GM21381 (cell line): ENCODE data around the gene SOX18.

ENCODE experiments used
- ATAC-seq: cut with Tn5 transposase; IDR thresholded peaks from one replicate; pipeline ENCODE4 v1.9.1; 2021; ENCODE audit warnings: mild to moderate bottlenecking, moderate library complexity; ENCODE audit not compliant: unreplicated experiment

Gene SOX18

GRCh38 chr20:64053841-64054661 is 4.6 kb upstream of the SOX18 start:
- no peak for ATAC-seq

GRCh38 chr20:64052987-64053840 is 3.8 kb upstream of the SOX18 start:
- no peak for ATAC-seq

DNA sequence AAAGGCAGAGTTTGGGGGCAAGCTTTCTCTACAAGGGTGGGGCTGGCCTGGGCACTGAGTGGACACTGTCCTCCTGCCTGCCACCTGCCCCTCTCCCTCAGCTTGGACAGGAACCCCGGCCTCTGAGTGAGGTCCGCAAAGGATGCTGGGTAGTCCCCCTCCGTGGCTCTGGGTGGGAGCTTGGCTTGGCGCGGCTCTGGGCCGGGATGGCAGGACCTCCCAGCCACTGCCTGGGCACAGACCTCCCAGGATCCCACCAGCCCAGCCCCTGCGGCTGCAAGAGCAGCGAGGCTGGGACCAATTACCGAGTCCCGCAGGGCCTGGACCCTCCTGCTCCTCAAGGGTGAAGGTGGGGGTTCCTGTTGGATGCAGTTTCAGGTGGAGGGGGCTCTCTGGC is 2.9 kb upstream of the SOX18 start:
- no peak for ATAC-seq

GRCh38 chr20:64051561-64052325 is 2.3 kb upstream of the SOX18 start:
- no peak for ATAC-seq

DNA sequence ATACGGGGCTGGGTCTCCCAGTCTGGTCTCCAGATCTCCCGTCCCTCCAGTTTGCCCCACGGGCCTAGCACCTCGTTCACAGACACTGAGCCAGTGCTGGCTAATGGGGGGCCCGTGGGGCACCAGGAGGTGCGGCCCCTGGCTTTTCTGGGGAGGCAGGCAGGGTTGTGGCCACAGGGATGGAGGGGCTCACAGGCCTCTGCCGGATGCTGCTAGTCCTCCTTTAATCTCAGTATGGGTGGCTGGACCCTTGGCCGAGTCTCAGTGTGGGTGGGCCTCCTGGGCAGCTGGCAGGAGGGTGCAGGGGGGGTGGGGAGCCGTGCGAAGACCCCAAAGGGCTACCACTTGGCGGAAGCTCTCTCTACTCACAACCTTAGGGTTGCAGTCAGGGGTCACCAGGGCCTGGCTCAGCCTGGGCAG is 1.6 kb upstream of the SOX18 start:
- no peak for ATAC-seq

DNA sequence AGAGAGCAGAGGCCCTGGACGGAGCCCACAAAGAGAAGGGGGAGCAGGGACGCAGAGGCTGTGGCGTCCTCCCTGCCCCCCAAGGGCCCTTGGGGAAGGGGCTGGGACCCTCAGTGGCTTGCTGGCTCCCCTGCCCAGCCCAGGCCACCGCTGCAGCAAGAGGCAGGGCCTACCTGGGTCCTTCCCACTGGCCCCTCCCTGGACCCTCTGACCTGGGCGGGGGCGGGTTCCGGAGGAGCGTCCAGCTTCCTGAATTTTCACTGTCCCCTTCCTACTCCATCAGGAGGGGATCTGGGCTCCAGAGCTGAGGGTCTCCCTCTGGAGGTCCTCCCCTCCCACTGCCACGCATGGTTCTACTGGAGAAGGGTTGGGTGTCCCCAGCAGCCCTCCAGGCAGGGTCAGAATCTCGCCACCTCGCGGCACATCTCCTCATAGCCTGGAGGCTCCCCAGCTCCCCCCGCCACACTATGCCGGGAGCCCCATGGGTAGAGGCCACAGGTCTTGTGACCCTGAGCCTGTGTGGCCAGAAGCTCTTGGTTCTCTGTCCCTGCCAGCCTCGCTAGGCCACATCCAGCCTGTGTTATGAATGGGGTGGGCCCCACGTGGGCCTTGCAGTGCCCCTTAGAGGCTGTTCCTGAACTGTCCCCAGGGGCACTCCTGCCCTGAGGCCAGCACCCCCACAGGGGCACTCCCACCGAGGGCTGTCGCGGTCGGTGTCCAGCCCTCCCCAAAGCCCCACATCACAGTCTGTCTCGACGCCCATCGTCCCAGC is 1.0 kb upstream of the SOX18 start:
- ATAC-seq: no peak

- no peak for ATAC-seq
Observed at GRCh38 chr20:64049878-64050260, 430 bp upstream of the SOX18 start.

DNA sequence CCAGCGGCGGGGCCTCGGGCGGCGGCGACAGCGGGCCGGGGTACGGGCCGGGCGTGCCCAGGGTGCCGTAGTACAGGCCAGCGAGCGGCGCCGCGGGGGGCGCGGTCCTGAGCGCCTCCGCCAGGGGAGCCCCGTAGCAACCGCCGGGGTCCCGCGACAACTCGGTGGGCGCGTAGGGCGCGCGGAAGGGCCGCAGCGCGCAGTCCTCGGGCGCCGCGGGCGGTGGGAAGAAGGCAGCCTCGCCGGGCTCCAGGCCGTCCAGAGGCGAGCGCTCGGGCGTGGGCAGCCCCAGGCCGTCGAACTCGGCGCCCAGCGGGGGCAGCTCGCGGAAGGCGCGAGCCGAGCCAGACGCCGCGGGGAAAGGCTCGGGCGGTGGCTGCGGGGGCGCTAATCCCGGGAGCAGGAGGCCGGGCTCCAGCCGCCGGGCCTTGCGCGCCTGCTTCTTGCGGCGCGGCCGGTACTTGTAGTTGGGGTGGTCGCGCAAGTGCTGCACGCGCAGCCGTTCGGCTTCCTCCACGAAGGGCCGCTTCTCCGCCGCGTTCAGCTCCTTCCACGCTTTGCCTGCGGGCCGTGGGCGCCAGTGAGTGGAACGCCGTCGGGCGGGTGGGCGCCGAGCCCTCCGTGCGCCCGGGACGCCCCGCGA is 916 bp downstream of the SOX18 start:
- ATAC-seq: no peak

GRCh38 chr20:64047968-64048401 is 1.5 kb downstream of the SOX18 start:
- ATAC-seq: no peak

- no peak for ATAC-seq
Observed at GRCh38 chr20:64047046-64047389, 2.4 kb downstream of the SOX18 start.

GRCh38 chr20:64045346-64046011 is 4.0 kb downstream of the SOX18 start:
- ATAC-seq: no peak

- no peak for ATAC-seq
Observed at GRCh38 chr20:64044484-64045247, 4.8 kb downstream of the SOX18 start.

DNA sequence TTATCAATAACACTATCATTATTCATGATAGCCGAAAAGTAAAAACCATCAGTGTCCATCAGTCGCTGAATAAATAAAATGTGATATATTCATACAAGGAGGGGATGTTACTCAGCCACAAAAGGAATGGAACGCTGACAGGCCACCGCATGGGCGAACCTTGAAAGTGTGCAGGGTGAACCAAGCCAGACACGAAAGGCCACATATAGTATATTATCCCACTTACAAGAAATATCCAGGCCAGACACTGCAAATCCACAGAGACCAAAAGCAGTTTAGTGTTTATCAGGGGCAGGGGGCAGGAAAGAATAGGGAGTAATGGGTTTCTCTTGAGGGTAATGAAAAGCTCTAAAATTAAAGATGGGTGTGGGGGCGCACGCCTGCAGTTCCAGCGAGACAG is 5.7 kb downstream of the SOX18 start:
- ATAC-seq: no peak

GRCh38 chr20:64042054-64042781 is 7.2 kb downstream of the SOX18 start:
- ATAC-seq: no peak

DNA sequence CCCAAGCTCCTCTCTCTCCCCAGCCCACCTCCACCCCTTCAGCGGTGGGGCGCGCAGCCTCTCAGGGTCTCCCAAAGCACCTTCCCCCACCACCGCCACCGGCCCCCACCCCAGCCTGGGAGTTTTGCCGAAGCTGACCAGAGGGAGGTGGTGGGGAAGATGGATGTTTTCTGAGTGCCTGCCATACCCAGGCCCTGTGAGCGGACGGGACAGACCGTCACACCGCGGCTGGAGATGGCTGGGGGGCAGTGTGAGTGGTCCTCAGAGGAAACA is 7.7 kb downstream of the SOX18 start:
- ATAC-seq: no peak

- ATAC-seq: no peak
Observed at GRCh38 chr20:64041040-64041780, 8.2 kb downstream of the SOX18 start.

DNA sequence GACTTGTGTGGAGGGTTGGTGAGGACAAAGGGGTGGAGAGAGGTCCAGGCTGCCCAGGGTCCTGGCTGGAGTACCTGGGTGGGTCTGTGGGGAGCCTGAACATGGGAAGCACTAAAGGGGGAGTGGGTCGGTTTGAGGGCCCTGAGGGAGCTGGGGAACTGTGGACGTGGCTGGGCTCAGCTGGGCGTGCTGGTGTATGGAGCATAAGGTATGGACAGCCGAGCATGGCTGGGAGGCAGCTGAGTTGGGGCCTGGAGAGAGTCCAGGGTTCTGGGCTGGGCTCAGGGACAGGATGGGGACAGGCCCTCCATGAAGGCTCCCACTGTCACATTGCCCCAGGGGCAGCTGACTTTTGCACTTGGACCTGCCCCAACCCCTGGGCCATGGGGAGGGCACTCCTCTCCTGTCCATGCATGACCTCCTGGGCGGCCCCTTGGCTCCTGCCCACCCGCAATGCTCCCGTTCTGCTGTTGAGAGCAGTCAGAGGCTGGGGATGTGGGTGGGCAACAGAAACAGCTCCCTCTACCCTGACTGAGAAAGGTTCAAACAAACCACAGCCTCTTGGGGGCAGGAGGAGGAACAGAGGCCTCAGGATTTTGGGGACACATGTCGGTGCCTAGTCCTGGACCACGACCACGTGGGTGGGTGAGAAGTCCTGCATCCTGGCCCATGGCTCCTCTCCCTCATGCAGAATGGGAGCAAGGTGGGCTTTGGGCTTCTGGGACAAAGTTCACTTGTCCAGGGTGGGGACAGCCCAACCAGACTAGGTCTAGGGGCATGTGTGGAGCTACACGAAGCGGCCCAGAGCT is 9.0 kb downstream of the SOX18 start:
- no peak for ATAC-seq
